BLaER1 treated with 17β-estradiol and CSF1 and Interleukin-3, amounts not matched to agents 10 nM and 100 nM (cell line): ENCODE data around the gene MOV10.
"Not testable (repeated sequence)": the region's sequence is repeated elsewhere in the genome, so short reads cannot be mapped to it uniquely, and the experiment has no call there.

Experiments used
- H3K27ac ChIP-seq, 11 experiments: shearing (Covaris generic); formaldehyde crosslinking; 2 replicates each; pipeline ENCODE4 v1.8.1; 2022
- H3K27me3 ChIP-seq, 11 experiments: shearing (Covaris generic); formaldehyde crosslinking; 2 replicates each; pipeline ENCODE4 v1.8.1; 2022
- H3K36me3 ChIP-seq, 11 experiments: shearing (Covaris generic); formaldehyde crosslinking; 2 replicates each; pipeline ENCODE4 v1.8.1; 2022
- H3K4me1 ChIP-seq, 10 experiments: shearing (Covaris generic); formaldehyde crosslinking; 2 replicates each; pipeline ENCODE4 v1.8.1; 2022
- H3K4me2 ChIP-seq, 11 experiments: shearing (Covaris generic); formaldehyde crosslinking; 2 replicates each; pipeline ENCODE4 v1.8.1; 2022
- H3K4me3 ChIP-seq, 10 experiments: shearing (Covaris generic); formaldehyde crosslinking; 2 replicates each; pipeline ENCODE4 v1.8.1; 2022
- H3K9ac ChIP-seq, 11 experiments: shearing (Covaris generic); formaldehyde crosslinking; 2 replicates each; pipeline ENCODE4 v1.8.1; 2022
- H3K9me3 ChIP-seq, 11 experiments: shearing (Covaris generic); formaldehyde crosslinking; replicated peaks in 1 of 11; 2 replicates each; pipeline ENCODE4 v1.8.1; 2022
- H4K20me1 ChIP-seq, 11 experiments: shearing (Covaris generic); formaldehyde crosslinking; 2 replicates each; pipeline ENCODE4 v1.8.1; 2022
- Cebpa-rat ChIP-seq, 11 experiments: shearing (Covaris generic); IDR thresholded peaks; 2 replicates each; pipeline ENCODE4 v1.8.1; 2022

The MOV10 gene

DNA sequence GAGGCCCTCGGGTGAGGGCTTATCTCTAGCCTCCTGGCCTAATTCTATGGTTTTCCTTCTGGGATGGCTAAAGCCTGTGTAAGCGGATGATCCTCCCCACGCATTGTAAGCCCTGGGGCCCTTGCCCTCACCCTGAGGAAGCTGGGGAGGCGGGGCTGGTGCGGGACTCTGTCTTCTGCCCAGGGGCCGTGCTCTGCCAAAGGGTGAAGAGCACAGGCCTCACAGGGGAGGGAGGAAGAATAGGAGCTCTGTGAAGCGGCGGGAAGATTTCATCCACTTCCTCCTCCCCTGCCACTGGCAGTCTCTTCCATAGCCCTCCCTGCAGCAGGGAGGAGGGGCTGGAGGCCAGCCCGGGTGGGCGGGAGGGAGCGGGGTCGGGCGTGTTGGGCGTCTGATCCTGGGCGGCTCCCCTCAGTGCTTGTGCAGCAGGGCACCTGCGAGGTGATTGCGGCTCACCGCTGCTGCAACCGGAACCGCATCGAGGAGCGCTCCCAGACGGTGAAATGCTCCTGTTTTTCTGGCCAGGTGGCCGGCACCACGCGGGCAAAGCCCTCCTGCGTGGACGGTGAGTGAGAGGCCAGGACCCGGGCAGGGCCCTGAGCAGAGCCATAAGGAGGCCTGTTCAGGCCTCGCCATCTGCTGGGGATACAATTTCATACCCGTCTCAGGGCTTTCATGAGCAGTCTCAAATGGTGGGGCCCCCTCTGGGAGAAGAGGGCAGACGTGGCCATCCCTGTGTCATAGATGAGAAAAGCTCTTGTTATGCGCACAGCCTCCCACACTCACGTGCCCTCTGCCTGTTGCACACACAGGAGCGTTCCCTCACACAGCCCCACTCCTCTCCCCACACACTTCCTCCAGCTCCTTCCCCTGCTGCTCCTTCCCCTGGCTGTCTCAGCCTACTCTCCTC is 48.4 kb downstream of the MOV10 start:
- no peaks in the 10 kb centered on the region for H3K36me3 ChIP-seq
- H4K20me1 ChIP-seq: no peaks in the 10 kb centered on the region; a peak in 1 of 22 replicates
- H3K4me3 ChIP-seq: no peak overlapping the region; a peak in 1 of 20 replicates
- peak overlapping the region in 4 of 11 experiments; percentile 18 to 39 (median 30); a peak in 4 of 22 replicates for H3K9ac ChIP-seq
- no peaks in the 10 kb centered on the region for H3K9me3 ChIP-seq
- TF ChIP-seq Cebpa-rat (IDR thresholded peaks at IDR 0.05): no peak
- peak overlapping the region in 10 of 11 experiments; percentile 16 to 83 (median 60); a peak in 18 of 22 replicates for H3K4me2 ChIP-seq
- no peak overlapping the region for H3K27ac ChIP-seq
- H3K4me1 ChIP-seq: peaks cover 4 to 37% (median 19%) of the 10 kb centered on the region in 10 experiments; a peak in 18 of 20 replicates
- H3K27me3 ChIP-seq: peaks cover 0 to 4% (median 0%) of the 10 kb centered on the region in 11 experiments; a peak in 2 of 22 replicates

DNA sequence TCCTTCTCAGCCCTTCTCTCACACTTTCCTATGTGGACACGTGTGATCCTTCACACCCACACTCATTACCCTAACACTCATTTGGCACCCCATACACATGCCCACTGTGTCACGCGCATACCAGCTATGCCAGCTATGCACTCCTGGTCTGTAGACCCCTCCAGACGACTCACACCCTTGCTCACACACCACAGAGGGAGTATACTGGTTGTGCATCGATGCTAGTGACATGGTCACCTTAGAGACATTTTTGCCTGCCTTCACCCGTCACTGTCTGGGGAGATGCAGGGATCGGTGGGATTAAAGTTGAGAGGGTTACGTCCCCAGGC is 49.0 kb downstream of the MOV10 start:
- no peaks in the 10 kb centered on the region; a peak in 1 of 22 replicates for H4K20me1 ChIP-seq
- H3K9me3 ChIP-seq: no peaks in the 10 kb centered on the region
- H3K27ac ChIP-seq: no peak overlapping the region
- H3K4me1 ChIP-seq: peaks cover 4 to 37% (median 17%) of the 10 kb centered on the region in 10 experiments; a peak in 18 of 20 replicates
- TF ChIP-seq Cebpa-rat (IDR thresholded peaks at IDR 0.05): no peak
- no peaks in the 10 kb centered on the region for H3K36me3 ChIP-seq
- H3K4me2 ChIP-seq: peak overlapping the region in 8 of 11 experiments; percentile 16 to 83 (median 64); a peak in 14 of 22 replicates
- peak overlapping the region in 2 of 11 experiments; percentile 18 to 34; a peak in 1 of 22 replicates for H3K9ac ChIP-seq
- H3K4me3 ChIP-seq: no peak overlapping the region
- peaks cover 0 to 4% (median 0%) of the 10 kb centered on the region in 11 experiments; a peak in 2 of 22 replicates for H3K27me3 ChIP-seq

DNA sequence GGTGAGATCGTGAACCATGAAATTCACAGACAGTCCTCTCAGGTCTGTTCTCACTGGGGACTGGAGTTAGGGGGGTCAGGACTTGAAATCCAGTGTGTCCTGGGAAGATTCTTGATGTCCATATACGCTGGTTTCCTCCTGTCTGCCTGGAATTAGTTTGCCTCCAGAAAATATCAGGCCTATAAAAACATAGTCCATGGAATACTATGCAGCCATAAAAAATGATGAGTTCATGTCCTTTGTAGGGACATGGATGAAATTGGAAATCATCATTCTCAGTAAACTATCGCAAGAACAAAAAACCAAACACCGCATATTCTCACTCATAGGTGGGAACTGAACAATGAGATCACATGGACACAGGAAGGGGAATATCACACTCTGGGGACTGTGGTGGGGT is 49.8 kb downstream of the MOV10 start:
- H3K4me3 ChIP-seq, H3K27ac ChIP-seq, H3K27me3 ChIP-seq, H3K4me2 ChIP-seq, H3K9me3 ChIP-seq, H4K20me1 ChIP-seq, H3K36me3 ChIP-seq, H3K9ac ChIP-seq: not testable (repeated sequence)
- peaks cover 0 to 37% (median 10%) of the 10 kb centered on the region in 10 experiments; a peak in 16 of 20 replicates for H3K4me1 ChIP-seq

DNA sequence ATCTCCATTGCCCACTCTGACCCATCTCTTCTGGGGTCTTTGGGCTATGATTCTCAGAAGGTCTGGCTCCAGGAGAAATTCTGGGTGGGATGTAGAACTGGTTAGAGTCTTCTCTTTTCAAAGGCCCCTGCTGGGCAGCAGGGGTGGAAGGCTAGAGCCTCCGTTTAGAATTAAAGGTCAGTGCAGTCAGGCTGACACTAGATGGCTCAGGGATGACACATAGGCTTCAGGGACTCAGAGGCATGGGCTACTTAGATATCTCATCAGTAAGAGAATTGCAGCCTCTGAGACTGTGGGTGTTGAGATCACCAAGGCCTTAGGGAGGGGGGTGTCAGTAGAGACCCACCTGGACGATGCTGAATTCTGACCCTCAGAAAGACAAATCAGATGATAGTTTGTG is 53.3 kb downstream of the MOV10 start:
- no peak for TF ChIP-seq Cebpa-rat (IDR thresholded peaks at IDR 0.05)
- Histone ChIP-seq H3K4me3 (no peak overlapping the region), H3K36me3 (no peaks in the 10 kb centered on the region), H4K20me1 (no peaks in the 10 kb centered on the region), H3K27ac (no peak overlapping the region), H3K4me1 (peaks cover 26 to 40% (median 35%) of the 10 kb centered on the region in 10 experiments; a peak in 19 of 20 replicates), H3K4me2 (no peak overlapping the region), H3K27me3 (no peaks in the 10 kb centered on the region), H3K9me3 (peaks cover 0 to 2% (median 0%) of the 10 kb centered on the region in 11 experiments; a peak in 1 of 22 replicates), H3K9ac (no peak overlapping the region)

DNA sequence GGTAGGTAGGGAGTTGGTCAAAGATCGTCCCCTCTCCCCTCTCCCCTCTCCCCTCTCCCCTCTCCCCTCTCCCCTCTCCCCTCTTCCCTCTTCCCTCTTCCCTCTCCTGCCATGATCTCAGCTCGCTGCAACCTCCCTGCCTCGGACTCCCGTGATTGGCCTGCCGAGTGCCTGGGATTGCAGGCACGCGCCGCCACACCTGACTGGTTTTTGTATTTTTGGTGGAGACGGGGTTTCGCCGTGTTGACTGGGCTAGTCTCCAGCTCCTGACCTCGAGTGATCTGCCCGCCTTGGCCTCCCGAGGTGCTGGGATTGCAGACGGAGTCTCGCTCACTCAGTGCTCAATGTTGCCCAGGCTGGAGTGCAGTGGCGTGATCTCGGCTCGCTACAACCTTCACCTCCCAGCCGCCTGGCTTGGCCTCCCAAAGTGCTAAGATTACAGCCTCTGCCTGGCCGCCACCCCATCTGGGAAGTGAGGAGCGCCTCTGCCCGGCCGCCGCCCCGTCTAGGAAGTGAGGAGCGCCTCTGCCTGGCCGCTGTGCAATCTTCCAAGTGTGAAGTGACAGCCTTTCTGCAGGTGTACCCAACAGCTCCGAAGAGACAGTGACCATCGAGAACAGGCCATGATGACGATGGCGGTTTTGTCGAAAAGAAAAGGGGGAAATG is 54.0 kb downstream of the MOV10 start:
- not testable (repeated sequence) for H3K4me3 ChIP-seq, H3K9me3 ChIP-seq, H3K27ac ChIP-seq, H3K27me3 ChIP-seq, H3K9ac ChIP-seq, H3K36me3 ChIP-seq, H4K20me1 ChIP-seq, H3K4me2 ChIP-seq
- peaks cover 22 to 40% (median 34%) of the 10 kb centered on the region in 10 experiments; a peak in 19 of 20 replicates for H3K4me1 ChIP-seq

DNA sequence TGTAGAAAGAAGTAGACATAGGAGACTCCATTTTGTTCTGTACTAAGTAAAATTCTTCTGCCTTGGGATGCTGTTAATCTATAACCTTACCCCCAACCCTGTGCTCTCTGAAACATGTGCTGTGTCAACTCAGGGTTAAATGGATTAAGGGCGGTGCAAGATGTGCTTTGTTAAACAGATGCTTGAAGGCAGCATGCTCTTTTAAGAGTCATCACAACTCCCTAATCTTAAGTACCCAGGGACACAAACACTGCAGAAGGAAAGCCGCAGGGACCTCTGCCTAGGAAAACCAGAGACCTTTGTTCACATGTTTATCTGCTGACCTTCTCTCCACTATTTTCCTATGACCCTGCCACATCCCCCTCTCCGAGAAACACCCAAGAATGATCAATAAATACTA is 54.6 kb downstream of the MOV10 start:
- H3K4me1 ChIP-seq: peaks cover 21 to 36% (median 33%) of the 10 kb centered on the region in 10 experiments; a peak in 19 of 20 replicates
- not testable (repeated sequence) for H3K36me3 ChIP-seq, H3K27me3 ChIP-seq, H3K4me3 ChIP-seq, H3K9ac ChIP-seq, H3K9me3 ChIP-seq, H3K27ac ChIP-seq, H3K4me2 ChIP-seq, H4K20me1 ChIP-seq

DNA sequence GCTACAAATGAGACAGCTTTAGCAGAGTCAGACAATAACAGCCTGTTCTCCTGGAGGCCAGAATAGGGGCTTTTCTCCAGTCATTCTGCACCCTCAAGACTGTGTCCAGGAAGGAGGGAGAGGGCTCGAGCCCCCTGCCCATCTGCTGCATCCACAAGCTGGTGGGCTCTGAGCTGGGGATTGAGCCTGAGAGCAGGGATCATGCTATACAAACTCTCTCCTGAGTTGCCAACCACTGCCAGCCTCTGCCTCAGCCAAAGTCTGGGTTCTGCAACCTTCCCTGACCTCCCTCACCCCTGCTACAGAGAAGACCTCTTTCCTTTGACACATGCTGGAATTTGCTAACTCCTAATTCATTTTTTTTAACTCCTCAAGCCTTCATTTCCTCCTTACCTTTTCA is 55.5 kb downstream of the MOV10 start:
- Histone ChIP-seq H3K4me2 (peak overlapping the region in 8 of 11 experiments; percentile 3 to 59 (median 38); a peak in 9 of 22 replicates), H3K4me3 (no peak overlapping the region), H3K9ac (no peak overlapping the region), H3K27me3 (no peaks in the 10 kb centered on the region), H3K36me3 (no peaks in the 10 kb centered on the region), H3K4me1 (peaks cover 21 to 36% (median 33%) of the 10 kb centered on the region in 10 experiments; a peak in 19 of 20 replicates), H3K9me3 (peaks cover 0 to 6% (median 0%) of the 10 kb centered on the region in 11 experiments; a peak in 1 of 22 replicates), H3K27ac (no peak overlapping the region), H4K20me1 (no peaks in the 10 kb centered on the region)
- TF ChIP-seq Cebpa-rat (IDR thresholded peaks at IDR 0.05): no peak

DNA sequence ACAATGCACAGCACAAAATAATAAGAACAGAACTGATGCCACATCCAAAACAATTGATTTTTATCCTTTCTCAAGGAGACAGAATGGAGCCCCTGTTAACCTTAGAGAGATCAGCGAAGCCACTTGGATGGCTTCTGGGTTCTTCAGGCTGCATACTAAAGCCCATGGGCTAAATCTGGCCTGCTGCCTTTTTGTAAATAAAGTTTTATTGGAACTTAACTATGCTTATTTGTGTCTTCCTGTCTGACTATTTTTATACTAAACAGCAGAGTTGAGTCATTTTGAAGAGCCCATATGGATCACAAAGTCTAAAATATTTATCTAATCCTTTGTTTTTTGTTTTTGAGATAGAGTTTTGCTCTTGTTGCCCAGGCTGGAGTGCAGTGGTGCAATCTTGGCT is 57.0 kb downstream of the MOV10 start:
- TF ChIP-seq Cebpa-rat (IDR thresholded peaks at IDR 0.05): no peak
- Histone ChIP-seq H3K36me3 (no peaks in the 10 kb centered on the region), H3K4me2 (peak overlapping the region; percentile 31 to 66 (median 43); a peak in 17 of 22 replicates), H3K27me3 (no peaks in the 10 kb centered on the region), H3K4me1 (peaks cover 21 to 44% (median 33%) of the 10 kb centered on the region in 10 experiments; a peak in 19 of 20 replicates), H4K20me1 (no peaks in the 10 kb centered on the region), H3K4me3 (no peak overlapping the region), H3K9ac (no peak overlapping the region), H3K9me3 (peaks cover 0 to 6% (median 0%) of the 10 kb centered on the region in 11 experiments; a peak in 1 of 22 replicates), H3K27ac (peak overlapping the region in 1 of 11 experiments; percentile 22; a peak in 2 of 22 replicates)

DNA sequence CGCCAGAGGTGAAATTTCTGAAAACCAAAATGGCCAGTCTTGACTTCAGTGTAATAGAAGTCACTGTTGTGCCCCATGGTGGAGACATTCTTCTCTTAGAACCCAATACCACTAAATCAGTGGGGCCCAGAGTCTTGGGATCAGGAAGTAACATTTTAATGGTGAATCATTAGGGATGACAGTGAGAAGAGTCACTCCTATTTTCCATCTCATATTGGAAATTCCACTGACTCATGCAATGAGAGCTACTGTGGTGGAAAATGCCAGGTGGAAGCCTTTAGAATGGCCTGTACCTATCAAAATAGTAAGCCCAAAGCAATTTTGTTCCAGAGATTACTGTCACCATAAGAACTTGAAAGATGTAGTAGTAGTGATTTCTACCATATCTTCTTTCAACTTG is 61.3 kb downstream of the MOV10 start:
- H3K27ac ChIP-seq: no peak overlapping the region

More for the DNA sequence above, 61.3 kb downstream of the MOV10 start:
- H4K20me1 ChIP-seq: no peaks in the 10 kb centered on the region
- H3K27me3 ChIP-seq: no peaks in the 10 kb centered on the region
- peaks cover 14 to 36% (median 22%) of the 10 kb centered on the region in 10 experiments; a peak in 19 of 20 replicates for H3K4me1 ChIP-seq
- no peak for TF ChIP-seq Cebpa-rat (IDR thresholded peaks at IDR 0.05)
- no peak overlapping the region for H3K4me3 ChIP-seq
- peak overlapping the region in 2 of 11 experiments; percentile 17 to 25; a peak in 2 of 22 replicates for H3K4me2 ChIP-seq
- no peak overlapping the region for H3K9ac ChIP-seq
- H3K36me3 ChIP-seq: no peaks in the 10 kb centered on the region
- peaks cover 0 to 16% (median 0%) of the 10 kb centered on the region in 11 experiments; a peak in 6 of 22 replicates for H3K9me3 ChIP-seq
